ENCODE results near the gene OR5C1. TPM values are rescaled to one million over a fixed set of nuclear protein-coding genes. Genes with fewer than 3 reads are reported as not detected.

Gene OR5C1
- total and polyA plus RNA-seq, 2 of the 13 experiments (the other 11 are each of a cell fraction or from before 2014, with no cell fraction given) = not detected

DNA sequence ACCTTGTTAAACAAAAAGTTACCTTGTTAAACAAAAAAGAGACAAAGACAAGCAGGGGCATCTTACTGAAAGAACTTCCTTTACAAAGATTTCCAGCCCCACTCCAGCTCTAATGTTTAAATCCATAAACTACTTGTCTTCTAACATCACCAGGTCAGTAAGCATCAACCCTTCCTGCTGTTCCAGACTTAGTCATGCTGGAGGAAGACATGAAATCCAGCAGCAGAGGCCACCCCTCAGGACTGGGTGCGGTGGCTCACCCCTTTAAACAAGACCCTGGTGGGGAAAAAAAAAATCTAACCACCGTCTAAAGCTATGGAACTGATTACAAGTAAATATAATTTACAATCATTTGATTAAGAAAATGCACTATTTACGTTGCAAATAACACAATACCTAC lies 30.6 kb downstream of the OR5C1 start (continued):
- TF ChIP-seq, protein P1, sequence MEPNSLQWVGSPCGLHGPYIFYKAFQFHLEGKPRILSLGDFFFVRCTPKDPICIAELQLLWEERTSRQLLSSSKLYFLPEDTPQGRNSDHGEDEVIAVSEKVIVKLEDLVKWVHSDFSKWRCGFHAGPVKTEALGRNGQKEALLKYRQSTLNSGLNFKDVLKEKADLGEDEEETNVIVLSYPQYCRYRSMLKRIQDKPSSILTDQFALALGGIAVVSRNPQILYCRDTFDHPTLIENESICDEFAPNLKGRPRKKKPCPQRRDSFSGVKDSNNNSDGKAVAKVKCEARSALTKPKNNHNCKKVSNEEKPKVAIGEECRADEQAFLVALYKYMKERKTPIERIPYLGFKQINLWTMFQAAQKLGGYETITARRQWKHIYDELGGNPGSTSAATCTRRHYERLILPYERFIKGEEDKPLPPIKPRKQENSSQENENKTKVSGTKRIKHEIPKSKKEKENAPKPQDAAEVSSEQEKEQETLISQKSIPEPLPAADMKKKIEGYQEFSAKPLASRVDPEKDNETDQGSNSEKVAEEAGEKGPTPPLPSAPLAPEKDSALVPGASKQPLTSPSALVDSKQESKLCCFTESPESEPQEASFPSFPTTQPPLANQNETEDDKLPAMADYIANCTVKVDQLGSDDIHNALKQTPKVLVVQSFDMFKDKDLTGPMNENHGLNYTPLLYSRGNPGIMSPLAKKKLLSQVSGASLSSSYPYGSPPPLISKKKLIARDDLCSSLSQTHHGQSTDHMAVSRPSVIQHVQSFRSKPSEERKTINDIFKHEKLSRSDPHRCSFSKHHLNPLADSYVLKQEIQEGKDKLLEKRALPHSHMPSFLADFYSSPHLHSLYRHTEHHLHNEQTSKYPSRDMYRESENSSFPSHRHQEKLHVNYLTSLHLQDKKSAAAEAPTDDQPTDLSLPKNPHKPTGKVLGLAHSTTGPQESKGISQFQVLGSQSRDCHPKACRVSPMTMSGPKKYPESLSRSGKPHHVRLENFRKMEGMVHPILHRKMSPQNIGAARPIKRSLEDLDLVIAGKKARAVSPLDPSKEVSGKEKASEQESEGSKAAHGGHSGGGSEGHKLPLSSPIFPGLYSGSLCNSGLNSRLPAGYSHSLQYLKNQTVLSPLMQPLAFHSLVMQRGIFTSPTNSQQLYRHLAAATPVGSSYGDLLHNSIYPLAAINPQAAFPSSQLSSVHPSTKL (CRISPR knock-in tag; IDR thresholded peaks at IDR 0.05) = no peak

DNA sequence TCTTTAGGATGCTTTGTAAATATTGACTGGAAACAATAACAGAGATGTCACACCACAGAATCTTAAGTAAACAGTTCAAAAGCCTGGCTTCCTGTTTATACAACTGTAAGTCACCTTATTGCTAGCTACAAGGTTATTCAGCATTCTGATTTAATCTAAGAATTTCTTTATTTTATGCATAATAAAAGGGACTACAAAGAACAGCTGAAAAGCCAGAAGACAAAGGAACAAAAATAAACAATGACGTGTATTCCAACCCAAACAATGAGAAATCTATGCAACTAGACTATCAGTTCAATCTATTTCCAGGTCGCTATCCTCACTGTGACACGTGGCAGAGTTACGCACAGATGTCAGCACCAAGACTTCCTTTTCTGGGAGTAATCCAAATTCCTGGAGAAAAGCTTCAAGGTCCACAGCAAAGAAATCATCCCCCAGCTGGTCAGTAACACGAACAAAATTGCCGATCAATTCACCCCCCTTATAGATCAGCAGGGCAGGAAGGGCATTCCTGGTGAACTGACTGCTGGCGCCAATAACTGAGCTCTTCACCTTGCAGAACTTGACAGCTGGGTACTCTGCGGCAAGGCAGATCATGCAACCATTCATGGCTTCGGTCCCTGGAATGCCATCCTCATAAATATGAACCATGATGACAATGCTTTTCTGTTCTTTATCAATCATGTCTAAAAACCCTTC lies 31.2 kb downstream of the OR5C1 start:
- Histone ChIP-seq H2AFZ (ENCODE audit: low read length) (no peak overlapping the region), H3K27ac (ENCODE audit: extremely low read length, insufficient read depth, low read length) (no peak overlapping the region), H3K27me3 (ENCODE audit: control insufficient read depth in 1 of 2, insufficient read depth in 2 of 2, low read length in 2 of 2) (no peaks in the 10 kb centered on the region), H3K4me2 (ENCODE audit: low read depth, low read length) (no peak overlapping the region), H3K9ac (ENCODE audit: insufficient read depth, low read depth, low read length) (no peak overlapping the region), H3K4me1 (ENCODE audit: insufficient read depth, low read length) (peaks cover 1% of the 10 kb centered on the region), H3K9me3 (ENCODE audit: low read length) (no peaks in the 10 kb centered on the region), H3K79me2 (ENCODE audit: insufficient read depth, low read length) (peaks cover 9% of the 10 kb centered on the region), H3K36me3 (replicated peaks in 1 of 2; ENCODE audit: control insufficient read depth in 1 of 2, insufficient read depth in 2 of 2, low read length in 2 of 2) (peaks cover 13 to 47% of the 10 kb centered on the region in 2 experiments), H3K4me3 (replicated peaks in 1 of 3; ENCODE audit: insufficient read depth in 1 of 3, low read depth in 2 of 3, low read length in 3 of 3) (no peak overlapping the region), H4K20me1 (ENCODE audit: insufficient read depth, low read length) (no peaks in the 10 kb centered on the region; the same call in 1 of the 2 replicates)
- POLR2A ChIA-PET = interaction anchor here (0.9 kb wide), 1 partner anchor 8 kb away, joined by 3 read pairs; the partner anchor contains the start of gene PDCL
- no peak for DNase-seq (ENCODE audit: low spot score)
- no TSS peak for BruUV-seq (replicated peaks)
- ATAC-seq = no peak
- CTCF ChIA-PET (ENCODE audit: low intra/inter-chr PET ratio, low total read pairs) = no interaction called here
- 88% methylated on average over 9 of the region's 9 CpGs for WGBS (ENCODE audit: low lambda C conversion rate)
- intact Hi-C loops (cut with micrococcal nuclease; ENCODE audit: unreplicated experiment) = no loop called here
- FAIRE-seq = no peak
- in situ Hi-C loops (cut with HindIII; ENCODE audit: extremely low pct_ligation_motif_present, low pct_unique_long_range_greater_than_20kb) = loop anchor here (10.0 to 25.0 kb wide), 2 partner anchors 458 to 715 kb away; partner anchors contain the start of gene PTGS1
- no peak for TF ChIP-seq MAFG (CRISPR knock-in tag; IDR thresholded peaks at IDR 0.05)
- no peak for TF ChIP-seq CCAR2 (optimal IDR thresholded peaks at IDR 0.05; ENCODE audit: low read depth, low read length)
- no peak for TF ChIP-seq RBM39 (IDR thresholded peaks at IDR 0.05; ENCODE audit: low read depth, low read length, poor library complexity, severe bottlenecking)
- TF ChIP-seq ZNF816 (CRISPR knock-in tag; IDR thresholded peaks at IDR 0.05; ENCODE audit: borderline replicate concordance) = no peak
- no peak for TF ChIP-seq MED13 (CRISPR knock-in tag; IDR thresholded peaks at IDR 0.05)
- TF ChIP-seq, protein P2, sequence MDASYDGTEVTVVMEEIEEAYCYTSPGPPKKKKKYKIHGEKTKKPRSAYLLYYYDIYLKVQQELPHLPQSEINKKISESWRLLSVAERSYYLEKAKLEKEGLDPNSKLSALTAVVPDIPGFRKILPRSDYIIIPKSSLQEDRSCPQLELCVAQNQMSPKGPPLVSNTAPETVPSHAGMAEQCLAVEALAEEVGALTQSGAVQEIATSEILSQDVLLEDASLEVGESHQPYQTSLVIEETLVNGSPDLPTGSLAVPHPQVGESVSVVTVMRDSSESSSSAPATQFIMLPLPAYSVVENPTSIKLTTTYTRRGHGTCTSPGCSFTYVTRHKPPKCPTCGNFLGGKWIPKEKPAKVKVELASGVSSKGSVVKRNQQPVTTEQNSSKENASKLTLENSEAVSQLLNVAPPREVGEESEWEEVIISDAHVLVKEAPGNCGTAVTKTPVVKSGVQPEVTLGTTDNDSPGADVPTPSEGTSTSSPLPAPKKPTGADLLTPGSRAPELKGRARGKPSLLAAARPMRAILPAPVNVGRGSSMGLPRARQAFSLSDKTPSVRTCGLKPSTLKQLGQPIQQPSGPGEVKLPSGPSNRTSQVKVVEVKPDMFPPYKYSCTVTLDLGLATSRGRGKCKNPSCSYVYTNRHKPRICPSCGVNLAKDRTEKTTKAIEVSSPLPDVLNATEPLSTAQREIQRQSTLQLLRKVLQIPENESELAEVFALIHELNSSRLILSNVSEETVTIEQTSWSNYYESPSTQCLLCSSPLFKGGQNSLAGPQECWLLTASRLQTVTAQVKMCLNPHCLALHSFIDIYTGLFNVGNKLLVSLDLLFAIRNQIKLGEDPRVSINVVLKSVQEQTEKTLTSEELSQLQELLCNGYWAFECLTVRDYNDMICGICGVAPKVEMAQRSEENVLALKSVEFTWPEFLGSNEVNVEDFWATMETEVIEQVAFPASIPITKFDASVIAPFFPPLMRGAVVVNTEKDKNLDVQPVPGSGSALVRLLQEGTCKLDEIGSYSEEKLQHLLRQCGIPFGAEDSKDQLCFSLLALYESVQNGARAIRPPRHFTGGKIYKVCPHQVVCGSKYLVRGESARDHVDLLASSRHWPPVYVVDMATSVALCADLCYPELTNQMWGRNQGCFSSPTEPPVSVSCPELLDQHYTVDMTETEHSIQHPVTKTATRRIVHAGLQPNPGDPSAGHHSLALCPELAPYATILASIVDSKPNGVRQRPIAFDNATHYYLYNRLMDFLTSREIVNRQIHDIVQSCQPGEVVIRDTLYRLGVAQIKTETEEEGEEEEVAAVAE (CRISPR knock-in tag; IDR thresholded peaks at IDR 0.05; ENCODE audit: borderline replicate concordance) = no peak
- TF ChIP-seq RARA (CRISPR knock-in tag; IDR thresholded peaks at IDR 0.05) = no peak
- no peak for TF ChIP-seq ONECUT2 (CRISPR knock-in tag; IDR thresholded peaks at IDR 0.05)
- no peak for TF ChIP-seq ZNF225 (CRISPR knock-in tag; IDR thresholded peaks at IDR 0.05)
- no peak for TF ChIP-seq BORCS8-MEF2B (CRISPR knock-in tag; IDR thresholded peaks at IDR 0.05)
- TF ChIP-seq ZNF44 (CRISPR knock-in tag; IDR thresholded peaks at IDR 0.05) = no peak
